Measurements from ENCODE around the gene DCX.

The DCX gene

GRCh38 chrX:111376897-111377578 is 35.0 kb downstream of the DCX start:
- no peak overlapping the region for H3K4me3 ChIP-seq (ENCODE audit: low read length)
- no peaks in the 10 kb centered on the region; the same call in 1 of the 2 replicates for H3K27me3 ChIP-seq (ENCODE audit: low read depth, low read length)

DNA sequence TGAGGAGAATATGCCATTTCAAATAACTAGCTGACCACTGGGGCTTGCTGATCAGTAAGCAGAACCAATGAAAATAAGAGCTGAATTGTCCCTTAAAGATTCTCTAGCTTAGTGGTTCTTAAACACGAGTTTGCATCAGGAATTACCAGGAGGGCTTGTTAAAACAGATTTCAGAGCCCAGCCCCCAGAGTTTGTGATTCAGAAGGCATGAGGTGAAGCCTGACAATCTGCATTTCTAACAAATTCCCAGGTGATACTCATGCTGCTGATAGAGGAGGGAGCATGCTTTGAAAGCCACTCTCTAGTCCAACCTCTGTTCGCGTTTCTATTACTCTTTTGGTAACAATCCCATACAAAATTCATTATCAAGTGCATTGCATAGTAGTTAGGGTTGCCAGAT is 35.5 kb downstream of the DCX start:
- H3K79me2 ChIP-seq (ENCODE audit: low read length) = no peaks in the 10 kb centered on the region
- no peak overlapping the region for H3K4me2 ChIP-seq (ENCODE audit: low read length)
- H3K27me3 ChIP-seq (ENCODE audit: low read depth, low read length) = no peaks in the 10 kb centered on the region; the same call in 1 of the 2 replicates

More at GRCh38 chrX:111376897-111377578, 35.0 kb downstream of the DCX start:
- TF ChIP-seq EZH2phosphoT487 (IDR thresholded peaks at IDR 0.05; ENCODE audit: low read depth) = no peak
- TF ChIP-seq, protein P1, sequence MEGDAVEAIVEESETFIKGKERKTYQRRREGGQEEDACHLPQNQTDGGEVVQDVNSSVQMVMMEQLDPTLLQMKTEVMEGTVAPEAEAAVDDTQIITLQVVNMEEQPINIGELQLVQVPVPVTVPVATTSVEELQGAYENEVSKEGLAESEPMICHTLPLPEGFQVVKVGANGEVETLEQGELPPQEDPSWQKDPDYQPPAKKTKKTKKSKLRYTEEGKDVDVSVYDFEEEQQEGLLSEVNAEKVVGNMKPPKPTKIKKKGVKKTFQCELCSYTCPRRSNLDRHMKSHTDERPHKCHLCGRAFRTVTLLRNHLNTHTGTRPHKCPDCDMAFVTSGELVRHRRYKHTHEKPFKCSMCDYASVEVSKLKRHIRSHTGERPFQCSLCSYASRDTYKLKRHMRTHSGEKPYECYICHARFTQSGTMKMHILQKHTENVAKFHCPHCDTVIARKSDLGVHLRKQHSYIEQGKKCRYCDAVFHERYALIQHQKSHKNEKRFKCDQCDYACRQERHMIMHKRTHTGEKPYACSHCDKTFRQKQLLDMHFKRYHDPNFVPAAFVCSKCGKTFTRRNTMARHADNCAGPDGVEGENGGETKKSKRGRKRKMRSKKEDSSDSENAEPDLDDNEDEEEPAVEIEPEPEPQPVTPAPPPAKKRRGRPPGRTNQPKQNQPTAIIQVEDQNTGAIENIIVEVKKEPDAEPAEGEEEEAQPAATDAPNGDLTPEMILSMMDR (IDR thresholded peaks at IDR 0.05; ENCODE audit: low read depth, low read length) = no peak
- H3K79me2 ChIP-seq (ENCODE audit: low read length) = no peaks in the 10 kb centered on the region
- no peak overlapping the region for H3K27ac ChIP-seq (ENCODE audit: low read length)
- H3K4me1 ChIP-seq (ENCODE audit: low read length) = no peaks in the 10 kb centered on the region
- no peaks in the 10 kb centered on the region for H4K20me1 ChIP-seq (ENCODE audit: insufficient read depth, low read length)
- no peaks in the 10 kb centered on the region for H3K9me3 ChIP-seq (ENCODE audit: insufficient read depth, low read length)
- H3K36me3 ChIP-seq (replicated peaks; ENCODE audit: low read depth, low read length) = no peaks in the 10 kb centered on the region
- no peak overlapping the region for H3K4me2 ChIP-seq (ENCODE audit: low read length)
- H3K9ac ChIP-seq (ENCODE audit: low read length) = no peak overlapping the region
- H2AFZ ChIP-seq (ENCODE audit: low read depth, low read length) = no peak overlapping the region

DNA sequence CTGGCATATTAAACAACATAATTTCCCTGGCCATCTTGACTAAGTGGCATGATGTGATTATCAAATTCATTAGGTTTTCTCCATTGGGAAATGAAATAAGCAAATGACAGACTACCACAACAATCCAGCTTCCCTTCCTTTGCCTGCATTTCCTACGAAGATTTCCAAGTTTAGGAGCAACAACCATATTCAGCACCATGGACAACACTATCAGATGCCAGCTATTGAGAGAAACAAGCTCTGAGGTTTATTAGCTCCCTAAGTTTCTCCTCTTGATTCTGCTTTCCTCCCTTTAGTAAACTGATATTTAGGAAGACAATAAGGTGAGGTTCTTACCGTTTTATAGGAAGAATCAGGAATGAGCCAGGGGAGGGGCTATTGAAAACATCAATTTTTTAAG is 36.2 kb downstream of the DCX start:
- Histone ChIP-seq H3K79me2 (ENCODE audit: low read length) (no peaks in the 10 kb centered on the region), H4K20me1 (ENCODE audit: insufficient read depth, low read length) (no peaks in the 10 kb centered on the region)

More for the DNA sequence above, 35.5 kb downstream of the DCX start:
- no peak overlapping the region for H3K4me3 ChIP-seq (ENCODE audit: low read length)
- no peak overlapping the region for H3K27ac ChIP-seq (ENCODE audit: low read length)
- TF ChIP-seq, protein P1 (IDR thresholded peaks at IDR 0.05; ENCODE audit: low read depth, low read length) = no peak
- no peak for TF ChIP-seq EZH2phosphoT487 (IDR thresholded peaks at IDR 0.05; ENCODE audit: low read depth)
- H3K4me1 ChIP-seq (ENCODE audit: low read length) = no peaks in the 10 kb centered on the region
- H3K9ac ChIP-seq (ENCODE audit: low read length) = no peak overlapping the region
- H2AFZ ChIP-seq (ENCODE audit: low read depth, low read length) = no peak overlapping the region
- H3K9me3 ChIP-seq (ENCODE audit: insufficient read depth, low read length) = no peaks in the 10 kb centered on the region
- no peaks in the 10 kb centered on the region for H3K36me3 ChIP-seq (replicated peaks; ENCODE audit: low read depth, low read length)
- H4K20me1 ChIP-seq (ENCODE audit: insufficient read depth, low read length) = no peaks in the 10 kb centered on the region

GRCh38 chrX:111372086-111372485 is 39.9 kb downstream of the DCX start:
- H3K4me1 ChIP-seq (ENCODE audit: low read length) = no peaks in the 10 kb centered on the region
- H2AFZ ChIP-seq (ENCODE audit: low read depth, low read length) = no peak overlapping the region
- H3K36me3 ChIP-seq (replicated peaks; ENCODE audit: low read depth, low read length) = no peaks in the 10 kb centered on the region
- no peaks in the 10 kb centered on the region for H3K27me3 ChIP-seq (ENCODE audit: low read depth, low read length)
- no peak overlapping the region for H3K9ac ChIP-seq (ENCODE audit: low read length)
- H3K79me2 ChIP-seq (ENCODE audit: low read length) = no peaks in the 10 kb centered on the region
- no peak overlapping the region for H3K4me3 ChIP-seq (ENCODE audit: low read length)
- H3K9me3 ChIP-seq (ENCODE audit: insufficient read depth, low read length) = no peaks in the 10 kb centered on the region
- no peaks in the 10 kb centered on the region for H4K20me1 ChIP-seq (ENCODE audit: insufficient read depth, low read length)
- no peak for TF ChIP-seq EZH2phosphoT487 (IDR thresholded peaks at IDR 0.05; ENCODE audit: low read depth)
- TF ChIP-seq, protein P1 (IDR thresholded peaks at IDR 0.05; ENCODE audit: low read depth, low read length) = no peak
- no peak overlapping the region for H3K27ac ChIP-seq (ENCODE audit: low read length)
- no peak overlapping the region for H3K4me2 ChIP-seq (ENCODE audit: low read length)

More for the DNA sequence above, 36.2 kb downstream of the DCX start:
- H3K4me3 ChIP-seq (ENCODE audit: low read length) = no peak overlapping the region
- H2AFZ ChIP-seq (ENCODE audit: low read depth, low read length) = no peak overlapping the region
- no peaks in the 10 kb centered on the region; the same call in 1 of the 2 replicates for H3K27me3 ChIP-seq (ENCODE audit: low read depth, low read length)
- no peak overlapping the region for H3K27ac ChIP-seq (ENCODE audit: low read length)
- no peak overlapping the region for H3K9ac ChIP-seq (ENCODE audit: low read length)
- no peaks in the 10 kb centered on the region for H3K36me3 ChIP-seq (replicated peaks; ENCODE audit: low read depth, low read length)
- TF ChIP-seq, protein P1 (IDR thresholded peaks at IDR 0.05; ENCODE audit: low read depth, low read length) = no peak
- no peak for TF ChIP-seq EZH2phosphoT487 (IDR thresholded peaks at IDR 0.05; ENCODE audit: low read depth)
- no peaks in the 10 kb centered on the region for H3K9me3 ChIP-seq (ENCODE audit: insufficient read depth, low read length)
- H3K4me1 ChIP-seq (ENCODE audit: low read length) = no peaks in the 10 kb centered on the region
- H3K4me2 ChIP-seq (ENCODE audit: low read length) = no peak overlapping the region
